ENCODE results near the gene COL9A3. TPM values are rescaled to one million over a fixed set of nuclear protein-coding genes. Genes with fewer than 3 reads are reported as not detected.
A peak's percentile ranks its signal among the peaks of the same experiment; 100 is the strongest.

COL9A3 gene
- total and polyA plus RNA-seq, 5 donors, result 4.3 to 13.0 (median 5.7) TPM

- ATAC-seq (no peak), DNase-seq (no peak)
- WGBS, result 91% methylated on average over 24 of the region's 24 CpGs
- intact Hi-C loops (cut with DNase I), result no loop called here
- Histone ChIP-seq H3K27ac (ENCODE audit: low read length) (no peak overlapping the region), H3K4me1 (ENCODE audit: control insufficient read depth, insufficient read depth, low read length) (no peaks in the 10 kb centered on the region), H3K27me3 (ENCODE audit: control insufficient read depth, insufficient read depth) (no peaks in the 10 kb centered on the region), H3K9me3 (ENCODE audit: control insufficient read depth, low read length) (no peaks in the 10 kb centered on the region), H3K4me3 (ENCODE audit: low read length) (no peak overlapping the region)
These were observed 18.3 kb downstream of the COL9A3 start for GRCh38 chr20:62834967-62835730.

GRCh38 chr20:62835931-62836861 is 19.3 kb downstream of the COL9A3 start:
- DNase-seq (peak in 2 of 3 donors; percentile 40 to 48), ATAC-seq (no peak)
- Histone ChIP-seq H3K4me1 (ENCODE audit: control insufficient read depth, insufficient read depth, low read length) (no peaks in the 10 kb centered on the region), H3K27ac (ENCODE audit: low read length) (no peak overlapping the region), H3K27me3 (ENCODE audit: control insufficient read depth, insufficient read depth) (no peaks in the 10 kb centered on the region), H3K9me3 (ENCODE audit: control insufficient read depth, low read length) (no peaks in the 10 kb centered on the region), H3K4me3 (ENCODE audit: low read length) (no peak overlapping the region)
- intact Hi-C loops (cut with DNase I), result no loop called here
- WGBS, result 74% methylated on average over 52 of the region's 52 CpGs

DNA sequence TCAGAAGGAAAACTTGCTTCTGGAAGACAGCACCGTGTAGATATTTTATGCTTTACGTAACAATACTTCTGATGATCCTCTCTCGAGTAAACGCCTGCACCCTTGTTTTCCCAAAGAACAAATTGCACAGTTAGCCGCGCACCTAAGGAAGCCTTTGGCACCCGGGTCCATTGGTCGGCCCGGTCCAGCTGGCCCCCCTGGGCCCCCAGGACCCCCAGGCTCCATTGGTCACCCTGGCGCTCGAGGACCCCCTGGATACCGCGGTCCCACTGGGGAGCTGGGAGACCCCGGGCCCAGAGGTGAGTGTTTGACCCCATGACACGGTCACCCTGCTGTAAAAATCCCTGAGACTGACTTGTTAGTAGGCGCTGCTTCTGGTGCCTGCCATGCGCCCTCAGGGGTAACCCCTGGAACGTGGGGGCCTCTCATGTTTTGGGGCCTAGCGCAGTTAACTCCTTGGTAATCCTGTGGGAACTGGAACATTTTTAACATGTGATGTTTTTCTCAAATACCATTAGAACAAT is 20.2 kb downstream of the COL9A3 start:
- 91% methylated on average over 19 of the region's 19 CpGs for WGBS
- ATAC-seq, result no peak
- DNase-seq, result peak in 1 of 3 donors; percentile 24
- no peaks in the 10 kb centered on the region for H3K4me1 ChIP-seq (ENCODE audit: control insufficient read depth, insufficient read depth, low read length)
- no peaks in the 10 kb centered on the region for H3K9me3 ChIP-seq (ENCODE audit: control insufficient read depth, low read length)
- no peak overlapping the region for H3K4me3 ChIP-seq (ENCODE audit: low read length)
- intact Hi-C loops (cut with DNase I), result no loop called here
- no peak overlapping the region for H3K27ac ChIP-seq (ENCODE audit: low read length)
- no peaks in the 10 kb centered on the region for H3K27me3 ChIP-seq (ENCODE audit: control insufficient read depth, insufficient read depth)

- DNase-seq (peak in 1 of 3 donors; percentile 9), ATAC-seq (no peak)
- Histone ChIP-seq H3K4me1 (ENCODE audit: control insufficient read depth, insufficient read depth, low read length) (no peaks in the 10 kb centered on the region), H3K9me3 (ENCODE audit: control insufficient read depth, low read length) (no peaks in the 10 kb centered on the region), H3K27ac (ENCODE audit: low read length) (no peak overlapping the region), H3K27me3 (ENCODE audit: control insufficient read depth, insufficient read depth) (no peaks in the 10 kb centered on the region), H3K4me3 (ENCODE audit: low read length) (no peak overlapping the region)
- 91% methylated on average over 8 of the region's 8 CpGs for WGBS
- intact Hi-C loops (cut with DNase I), result no loop called here
These were observed 20.9 kb downstream of the COL9A3 start for GRCh38 chr20:62837790-62838127.

GRCh38 chr20:62838128-62838891 is 21.5 kb downstream of the COL9A3 start:
- H3K4me1 ChIP-seq (ENCODE audit: control insufficient read depth, insufficient read depth, low read length), result no peaks in the 10 kb centered on the region
- peak in 1 of 2 donors; percentile 35 for ATAC-seq
- peak in 2 of 3 donors; percentile 34 to 46 for DNase-seq
- intact Hi-C loops (cut with DNase I), result no loop called here
- H3K4me3 ChIP-seq (ENCODE audit: low read length), result no peak overlapping the region
- no peak overlapping the region for H3K27ac ChIP-seq (ENCODE audit: low read length)
- 82% methylated on average over 27 of the region's 27 CpGs for WGBS
- no peaks in the 10 kb centered on the region for H3K9me3 ChIP-seq (ENCODE audit: control insufficient read depth, low read length)
- H3K27me3 ChIP-seq (ENCODE audit: control insufficient read depth, insufficient read depth), result no peaks in the 10 kb centered on the region

GRCh38 chr20:62839261-62839660 is 22.4 kb downstream of the COL9A3 start:
- 94% methylated on average over 8 of the region's 8 CpGs for WGBS
- intact Hi-C loops (cut with DNase I), result no loop called here
- DNase-seq, result no peak

GRCh38 chr20:62839816-62840215 is 23.0 kb downstream of the COL9A3 start:
- intact Hi-C loops (cut with DNase I), result no loop called here
- Histone ChIP-seq H3K4me1 (ENCODE audit: control insufficient read depth, insufficient read depth, low read length) (no peaks in the 10 kb centered on the region), H3K27me3 (ENCODE audit: control insufficient read depth, insufficient read depth) (no peaks in the 10 kb centered on the region), H3K27ac (ENCODE audit: low read length) (no peak overlapping the region), H3K9me3 (ENCODE audit: control insufficient read depth, low read length) (no peaks in the 10 kb centered on the region), H3K4me3 (ENCODE audit: low read length) (no peak overlapping the region)
- WGBS, result 86% methylated on average over 11 of the region's 11 CpGs
- DNase-seq, result peak in 1 of 3 donors; percentile 32
- ATAC-seq, result no peak

More at GRCh38 chr20:62839261-62839660, 22.4 kb downstream of the COL9A3 start:
- no peak overlapping the region for H3K4me3 ChIP-seq (ENCODE audit: low read length)
- H3K27ac ChIP-seq (ENCODE audit: low read length), result no peak overlapping the region
- H3K27me3 ChIP-seq (ENCODE audit: control insufficient read depth, insufficient read depth), result no peaks in the 10 kb centered on the region
- ATAC-seq, result no peak
- H3K9me3 ChIP-seq (ENCODE audit: control insufficient read depth, low read length), result no peaks in the 10 kb centered on the region
- H3K4me1 ChIP-seq (ENCODE audit: control insufficient read depth, insufficient read depth, low read length), result no peaks in the 10 kb centered on the region

- no peak overlapping the region for H3K27ac ChIP-seq (ENCODE audit: low read length)
- ATAC-seq, result peak in 1 of 2 donors; percentile 19
- H3K4me1 ChIP-seq (ENCODE audit: control insufficient read depth, insufficient read depth, low read length), result no peaks in the 10 kb centered on the region
- intact Hi-C loops (cut with DNase I), result no loop called here
- H3K27me3 ChIP-seq (ENCODE audit: control insufficient read depth, insufficient read depth), result no peaks in the 10 kb centered on the region
- no peak overlapping the region for H3K4me3 ChIP-seq (ENCODE audit: low read length)
- no peaks in the 10 kb centered on the region for H3K9me3 ChIP-seq (ENCODE audit: control insufficient read depth, low read length)
- DNase-seq, result peak in 2 of 3 donors; percentile 41 to 43
- 79% methylated on average over 45 of the region's 45 CpGs for WGBS
These were observed 23.7 kb downstream of the COL9A3 start for GRCh38 chr20:62840244-62841197.

- H3K4me3 ChIP-seq (ENCODE audit: low read length), result no peak overlapping the region
- DNase-seq (no peak), ATAC-seq (no peak)
- H3K9me3 ChIP-seq (ENCODE audit: control insufficient read depth, low read length), result no peaks in the 10 kb centered on the region
- 89% methylated on average over 16 of the region's 16 CpGs for WGBS
- intact Hi-C loops (cut with DNase I), result no loop called here
- H3K27ac ChIP-seq (ENCODE audit: low read length), result no peak overlapping the region
- H3K4me1 ChIP-seq (ENCODE audit: control insufficient read depth, insufficient read depth, low read length), result no peaks in the 10 kb centered on the region
- no peaks in the 10 kb centered on the region for H3K27me3 ChIP-seq (ENCODE audit: control insufficient read depth, insufficient read depth)
These were observed 24.9 kb downstream of the COL9A3 start for GRCh38 chr20:62841705-62842212.

DNA sequence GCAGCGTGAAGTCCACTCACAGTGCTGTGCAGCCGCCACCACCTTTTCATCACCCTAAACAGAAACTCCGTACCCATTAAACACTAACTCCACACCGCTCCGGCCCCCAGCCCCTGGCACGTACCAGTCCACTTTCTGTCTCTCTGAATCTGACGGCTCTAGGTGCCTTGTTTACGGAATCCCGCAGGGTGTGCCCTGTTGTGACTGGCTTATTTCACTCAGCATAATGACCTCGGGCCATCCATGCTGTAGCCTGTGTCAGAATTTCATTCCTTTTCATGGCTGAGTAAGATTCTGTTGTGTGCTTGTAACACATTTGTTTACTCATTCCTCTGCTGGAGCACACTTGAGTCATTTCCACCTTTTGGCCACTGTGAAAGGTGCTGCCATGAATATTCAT is 26.8 kb downstream of the COL9A3 start:
- no peaks in the 10 kb centered on the region for H3K4me1 ChIP-seq (ENCODE audit: control insufficient read depth, insufficient read depth, low read length)
- H3K27me3 ChIP-seq (ENCODE audit: control insufficient read depth, insufficient read depth), result no peaks in the 10 kb centered on the region
- intact Hi-C loops (cut with DNase I), result no loop called here
- DNase-seq (no peak), ATAC-seq (no peak)
- H3K9me3 ChIP-seq (ENCODE audit: control insufficient read depth, low read length), result no peaks in the 10 kb centered on the region
- WGBS, result 97% methylated on average over 10 of the region's 10 CpGs
- no peak overlapping the region for H3K27ac ChIP-seq (ENCODE audit: low read length)
- no peak overlapping the region for H3K4me3 ChIP-seq (ENCODE audit: low read length)
